GM21515 (cell line): ENCODE results near the gene IKBKG.
"Not testable (repeated sequence)": the region's sequence is repeated elsewhere in the genome, so short reads cannot be mapped to it uniquely, and the experiment has no call there.

Experiments used
- ATAC-seq: cut with Tn5 transposase; IDR thresholded peaks from one replicate; pipeline ENCODE4 v1.9.1; 2021; ENCODE audit not compliant: unreplicated experiment

Gene IKBKG

GRCh38 chrX:154602766-154603437 lies 55.5 kb downstream of the IKBKG start:
- ATAC-seq = no peak

DNA sequence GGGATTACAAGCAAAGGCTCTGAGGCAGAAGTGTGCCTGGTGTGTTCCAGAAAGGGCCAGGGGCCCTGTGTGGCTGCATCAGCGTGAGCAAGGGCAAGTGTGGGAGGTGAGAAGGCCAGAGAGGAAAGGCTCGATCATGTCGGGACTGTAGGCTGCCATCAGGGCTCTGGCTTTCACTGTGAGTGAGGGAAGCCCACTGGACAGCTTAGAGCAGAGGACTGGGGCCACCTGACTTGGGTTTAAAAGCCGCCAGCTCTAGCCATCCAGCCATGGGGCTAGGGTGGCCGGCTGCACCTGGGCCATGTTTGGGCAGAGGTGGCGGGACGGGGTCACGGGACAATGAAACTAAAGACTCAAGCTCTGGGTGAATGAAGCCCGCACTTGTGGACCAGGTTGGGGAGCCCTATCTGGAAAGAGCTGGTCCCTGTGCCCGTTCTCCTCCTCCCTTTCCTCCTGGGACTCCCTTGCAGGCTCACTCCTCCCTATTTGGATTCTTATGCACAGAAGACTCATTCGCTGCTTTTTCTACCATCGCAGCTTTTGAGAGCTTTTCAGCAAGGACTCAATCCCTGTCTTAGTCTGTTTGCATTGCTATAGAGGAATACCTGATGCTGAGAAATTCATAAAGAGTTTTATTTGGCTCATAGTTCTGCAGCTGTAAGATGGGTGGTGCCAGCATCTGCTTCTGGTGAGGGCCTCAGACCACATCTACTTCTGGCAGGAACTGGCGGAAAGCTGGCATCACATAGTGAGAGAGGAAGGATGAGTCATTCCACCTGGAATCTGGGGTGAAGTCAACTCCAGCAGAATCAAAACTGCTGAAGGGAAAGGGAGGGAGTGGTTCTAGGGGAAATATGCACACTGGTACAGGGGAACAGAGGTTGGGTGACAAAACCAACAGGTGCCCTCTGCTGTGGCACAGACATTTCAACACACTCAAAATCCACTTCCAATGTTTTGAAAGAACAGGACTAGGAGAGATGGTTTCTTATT lies 56.3 kb downstream of the IKBKG start:
- no peak for ATAC-seq

DNA sequence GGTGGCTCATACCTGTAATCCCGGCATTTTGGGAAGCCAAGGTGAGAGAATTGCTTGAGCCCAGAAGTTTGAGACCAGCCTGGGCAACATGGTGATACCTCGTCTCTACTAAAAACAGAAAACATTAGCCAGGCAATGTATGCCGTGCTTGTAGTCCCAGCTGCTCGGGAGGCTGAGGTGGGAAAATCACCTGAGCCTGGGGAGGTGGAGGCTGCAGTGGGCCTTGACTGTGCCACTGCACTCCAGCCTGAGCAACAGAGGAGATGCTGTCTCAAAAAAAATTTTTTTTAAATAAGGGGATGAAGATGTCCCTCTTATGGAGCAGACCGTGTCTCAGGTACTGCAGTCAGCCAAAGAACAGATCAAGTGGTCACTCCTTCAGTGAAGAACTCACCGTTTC lies 58.1 kb downstream of the IKBKG start:
- ATAC-seq = no peak

- ATAC-seq = no peak
These were observed 60.0 kb downstream of the IKBKG start for GRCh38 chrX:154607370-154607769.

DNA sequence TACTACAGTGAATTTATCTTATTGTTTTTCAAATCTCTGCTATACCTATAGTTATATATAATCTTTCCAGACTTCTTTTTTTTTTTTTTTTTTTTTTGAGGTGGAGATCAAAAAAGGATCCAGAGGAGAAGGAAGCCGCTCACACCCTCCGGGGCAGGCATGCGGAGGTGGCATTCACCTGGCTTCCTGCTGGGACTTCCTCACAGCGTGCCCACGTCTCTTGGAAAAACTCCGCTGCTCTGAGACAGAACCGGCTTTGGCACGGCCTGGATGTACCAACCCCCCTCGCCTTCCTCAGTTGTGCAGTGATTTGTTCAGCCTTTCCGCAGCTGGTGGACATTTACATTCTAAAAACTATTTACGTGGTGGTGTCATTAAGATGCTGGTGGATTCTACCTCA lies 60.6 kb downstream of the IKBKG start:
- not testable (repeated sequence) for ATAC-seq

DNA sequence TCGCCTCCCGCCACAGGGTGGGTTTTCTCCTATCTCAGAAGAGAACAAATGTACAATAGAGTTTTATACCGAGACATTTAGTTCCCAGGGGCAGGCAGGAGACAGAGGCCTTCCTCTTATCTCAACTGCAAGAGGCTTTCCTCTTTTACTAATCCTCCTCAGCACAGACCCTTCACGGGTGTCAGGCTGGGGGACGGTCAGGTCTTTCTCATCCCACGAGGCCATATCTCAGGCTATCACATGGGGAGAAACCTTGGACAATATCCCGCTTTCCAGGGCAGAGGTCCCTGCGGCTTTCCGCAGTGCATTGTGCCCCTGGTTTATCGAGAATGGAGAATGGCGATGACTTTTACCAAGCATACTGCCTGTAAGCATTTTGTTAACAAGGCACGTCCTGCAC lies 61.4 kb downstream of the IKBKG start:
- not testable (repeated sequence) for ATAC-seq

DNA sequence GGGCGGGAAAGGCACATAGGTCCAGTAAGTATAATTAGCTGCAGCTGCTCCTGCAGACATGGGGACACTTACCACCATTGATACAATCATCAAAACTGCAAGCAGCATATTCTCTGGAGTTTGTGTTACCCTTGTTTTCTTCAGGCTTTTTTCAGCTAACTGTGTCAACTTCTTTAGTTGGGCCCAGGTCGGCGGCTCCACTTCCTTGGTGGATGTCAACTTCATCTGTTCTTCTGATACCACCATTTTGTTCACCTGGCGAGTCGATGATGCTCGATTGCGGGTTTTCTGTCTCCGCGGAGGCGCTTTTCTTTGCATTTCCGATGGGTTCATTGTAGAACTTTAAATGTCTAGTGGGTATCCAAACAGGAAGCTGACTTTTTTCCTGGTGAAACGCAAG lies 63.7 kb downstream of the IKBKG start:
- not testable (repeated sequence) for ATAC-seq

GRCh38 chrX:154613586-154613985 lies 66.2 kb downstream of the IKBKG start:
- not testable (repeated sequence) for ATAC-seq
